ENCODE data around the gene HRCT1. TPM values are rescaled to one million over a fixed set of nuclear protein-coding genes. Genes with fewer than 3 reads are reported as not detected.

HRCT1 gene
- total and polyA plus RNA-seq, 2 experiments from 2014 or later: not detected

DNA sequence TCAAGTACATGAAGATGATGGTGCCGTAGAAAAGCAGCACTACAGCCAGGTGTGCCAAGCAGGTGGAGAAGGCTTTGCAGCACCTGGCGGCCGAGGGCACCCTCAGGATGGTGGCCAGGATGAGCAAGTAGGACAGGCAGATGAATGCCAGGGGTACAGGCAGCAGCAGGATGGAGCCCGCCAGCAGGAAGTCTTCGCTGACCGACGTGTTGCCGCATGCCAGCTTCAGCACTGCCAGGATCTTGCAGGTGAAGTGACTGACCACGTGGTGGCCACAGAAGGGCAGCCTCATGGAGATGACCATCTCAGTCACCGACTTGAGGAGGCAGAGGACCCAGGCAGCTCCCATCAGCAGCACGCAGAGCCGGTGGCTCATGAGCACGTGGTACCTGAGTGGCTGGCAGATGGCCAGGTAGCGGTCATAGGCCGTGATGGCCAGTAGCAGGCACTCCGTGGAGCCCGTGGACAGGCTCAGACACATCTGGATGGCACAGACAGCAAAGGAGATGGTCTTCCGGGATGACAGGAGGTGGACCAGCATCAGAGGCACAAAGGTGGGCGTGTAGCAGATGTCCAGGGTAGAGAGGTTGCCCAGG, 36.3 kb upstream of the HRCT1 start:
- DNase-seq (ENCODE audit: low spot score): no peak

More for the DNA sequence above, 36.3 kb upstream of the HRCT1 start:
- Mint-ChIP-seq H3K27ac (no peak overlapping the region), H3K4me3 (no peak overlapping the region), H3K9me3 (no peaks in the 10 kb centered on the region), H3K4me1 (peaks cover 16% of the 10 kb centered on the region), H3K36me3 (ENCODE audit: low read depth) (peaks cover 3% of the 10 kb centered on the region; the same call in 1 of the 3 replicates), H3K27me3 (ENCODE audit: insufficient read depth, low read depth, poor library complexity) (peaks cover 12% of the 10 kb centered on the region)
- Histone ChIP-seq H3K4me3 (no peak overlapping the region), H3K4me1 (ENCODE audit: insufficient read depth) (peaks cover 10% of the 10 kb centered on the region; the same call in 1 of the 2 replicates), H4K20me1 (replicated peaks; ENCODE audit: insufficient read depth) (no peaks in the 10 kb centered on the region), H3F3A (replicated peaks; ENCODE audit: low read depth) (no peaks in the 10 kb centered on the region), H2AFZ (no peak overlapping the region), H3K4me2 (no peak overlapping the region), H3K79me2 (replicated peaks; ENCODE audit: insufficient read depth) (no peaks in the 10 kb centered on the region), H3K36me3 (ENCODE audit: insufficient read depth) (no peaks in the 10 kb centered on the region), H3K9me2 (ENCODE audit: insufficient read depth) (peaks cover 5% of the 10 kb centered on the region; the same call in 1 of the 2 replicates), H3K27ac (ENCODE audit: low read depth) (no peak overlapping the region), H3K27me3 (ENCODE audit: insufficient read depth) (no peaks in the 10 kb centered on the region)
- no peak for ATAC-seq
- TF ChIP-seq EZH2phosphoT487 (IDR thresholded peaks at IDR 0.05; ENCODE audit: unreplicated experiment) (no peak), ZNF331 (CRISPR knock-in tag; IDR thresholded peaks at IDR 0.05; ENCODE audit: low read depth) (no peak), POLR2AphosphoS5 (IDR thresholded peaks at IDR 0.05; ENCODE audit: low read depth) (no peak), JUNB (IDR thresholded peaks at IDR 0.05; ENCODE audit: unreplicated experiment) (no peak), CREB1 (CRISPR knock-in tag; IDR thresholded peaks at IDR 0.05; ENCODE audit: low read depth) (no peak), STAT1 (IDR thresholded peaks at IDR 0.05; ENCODE audit: unreplicated experiment) (no peak)
- TF ChIP-seq, protein P1, sequence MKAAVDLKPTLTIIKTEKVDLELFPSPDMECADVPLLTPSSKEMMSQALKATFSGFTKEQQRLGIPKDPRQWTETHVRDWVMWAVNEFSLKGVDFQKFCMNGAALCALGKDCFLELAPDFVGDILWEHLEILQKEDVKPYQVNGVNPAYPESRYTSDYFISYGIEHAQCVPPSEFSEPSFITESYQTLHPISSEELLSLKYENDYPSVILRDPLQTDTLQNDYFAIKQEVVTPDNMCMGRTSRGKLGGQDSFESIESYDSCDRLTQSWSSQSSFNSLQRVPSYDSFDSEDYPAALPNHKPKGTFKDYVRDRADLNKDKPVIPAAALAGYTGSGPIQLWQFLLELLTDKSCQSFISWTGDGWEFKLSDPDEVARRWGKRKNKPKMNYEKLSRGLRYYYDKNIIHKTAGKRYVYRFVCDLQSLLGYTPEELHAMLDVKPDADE (IDR thresholded peaks at IDR 0.05): no peak
- TF ChIP-seq, protein P2, sequence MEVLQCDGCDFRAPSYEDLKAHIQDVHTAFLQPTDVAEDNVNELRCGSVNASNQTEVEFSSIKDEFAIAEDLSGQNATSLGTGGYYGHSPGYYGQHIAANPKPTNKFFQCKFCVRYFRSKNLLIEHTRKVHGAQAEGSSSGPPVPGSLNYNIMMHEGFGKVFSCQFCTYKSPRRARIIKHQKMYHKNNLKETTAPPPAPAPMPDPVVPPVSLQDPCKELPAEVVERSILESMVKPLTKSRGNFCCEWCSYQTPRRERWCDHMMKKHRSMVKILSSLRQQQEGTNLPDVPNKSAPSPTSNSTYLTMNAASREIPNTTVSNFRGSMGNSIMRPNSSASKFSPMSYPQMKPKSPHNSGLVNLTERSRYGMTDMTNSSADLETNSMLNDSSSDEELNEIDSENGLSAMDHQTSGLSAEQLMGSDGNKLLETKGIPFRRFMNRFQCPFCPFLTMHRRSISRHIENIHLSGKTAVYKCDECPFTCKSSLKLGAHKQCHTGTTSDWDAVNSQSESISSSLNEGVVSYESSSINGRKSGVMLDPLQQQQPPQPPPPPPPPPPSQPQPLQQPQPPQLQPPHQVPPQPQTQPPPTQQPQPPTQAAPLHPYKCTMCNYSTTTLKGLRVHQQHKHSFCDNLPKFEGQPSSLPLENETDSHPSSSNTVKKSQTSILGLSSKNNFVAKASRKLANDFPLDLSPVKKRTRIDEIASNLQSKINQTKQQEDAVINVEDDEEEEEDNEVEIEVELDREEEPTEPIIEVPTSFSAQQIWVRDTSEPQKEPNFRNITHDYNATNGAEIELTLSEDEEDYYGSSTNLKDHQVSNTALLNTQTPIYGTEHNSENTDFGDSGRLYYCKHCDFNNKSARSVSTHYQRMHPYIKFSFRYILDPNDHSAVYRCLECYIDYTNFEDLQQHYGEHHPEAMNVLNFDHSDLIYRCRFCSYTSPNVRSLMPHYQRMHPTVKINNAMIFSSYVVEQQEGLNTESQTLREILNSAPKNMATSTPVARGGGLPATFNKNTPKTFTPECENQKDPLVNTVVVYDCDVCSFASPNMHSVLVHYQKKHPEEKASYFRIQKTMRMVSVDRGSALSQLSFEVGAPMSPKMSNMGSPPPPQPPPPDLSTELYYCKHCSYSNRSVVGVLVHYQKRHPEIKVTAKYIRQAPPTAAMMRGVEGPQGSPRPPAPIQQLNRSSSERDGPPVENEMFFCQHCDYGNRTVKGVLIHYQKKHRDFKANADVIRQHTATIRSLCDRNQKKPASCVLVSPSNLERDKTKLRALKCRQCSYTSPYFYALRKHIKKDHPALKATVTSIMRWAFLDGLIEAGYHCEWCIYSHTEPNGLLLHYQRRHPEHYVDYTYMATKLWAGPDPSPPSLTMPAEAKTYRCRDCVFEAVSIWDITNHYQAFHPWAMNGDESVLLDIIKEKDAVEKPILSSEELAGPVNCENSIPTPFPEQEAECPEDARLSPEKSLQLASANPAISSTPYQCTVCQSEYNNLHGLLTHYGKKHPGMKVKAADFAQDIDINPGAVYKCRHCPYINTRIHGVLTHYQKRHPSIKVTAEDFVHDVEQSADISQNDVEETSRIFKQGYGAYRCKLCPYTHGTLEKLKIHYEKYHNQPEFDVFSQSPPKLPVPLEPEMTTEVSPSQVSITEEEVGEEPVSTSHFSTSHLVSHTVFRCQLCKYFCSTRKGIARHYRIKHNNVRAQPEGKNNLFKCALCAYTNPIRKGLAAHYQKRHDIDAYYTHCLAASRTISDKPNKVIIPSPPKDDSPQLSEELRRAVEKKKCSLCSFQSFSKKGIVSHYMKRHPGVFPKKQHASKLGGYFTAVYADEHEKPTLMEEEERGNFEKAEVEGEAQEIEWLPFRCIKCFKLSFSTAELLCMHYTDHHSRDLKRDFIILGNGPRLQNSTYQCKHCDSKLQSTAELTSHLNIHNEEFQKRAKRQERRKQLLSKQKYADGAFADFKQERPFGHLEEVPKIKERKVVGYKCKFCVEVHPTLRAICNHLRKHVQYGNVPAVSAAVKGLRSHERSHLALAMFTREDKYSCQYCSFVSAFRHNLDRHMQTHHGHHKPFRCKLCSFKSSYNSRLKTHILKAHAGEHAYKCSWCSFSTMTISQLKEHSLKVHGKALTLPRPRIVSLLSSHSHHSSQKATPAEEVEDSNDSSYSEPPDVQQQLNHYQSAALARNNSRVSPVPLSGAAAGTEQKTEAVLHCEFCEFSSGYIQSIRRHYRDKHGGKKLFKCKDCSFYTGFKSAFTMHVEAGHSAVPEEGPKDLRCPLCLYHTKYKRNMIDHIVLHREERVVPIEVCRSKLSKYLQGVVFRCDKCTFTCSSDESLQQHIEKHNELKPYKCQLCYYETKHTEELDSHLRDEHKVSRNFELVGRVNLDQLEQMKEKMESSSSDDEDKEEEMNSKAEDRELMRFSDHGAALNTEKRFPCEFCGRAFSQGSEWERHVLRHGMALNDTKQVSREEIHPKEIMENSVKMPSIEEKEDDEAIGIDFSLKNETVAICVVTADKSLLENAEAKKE (CRISPR knock-in tag; IDR thresholded peaks at IDR 0.05): no peak
- TF ChIP-seq, protein P3, sequence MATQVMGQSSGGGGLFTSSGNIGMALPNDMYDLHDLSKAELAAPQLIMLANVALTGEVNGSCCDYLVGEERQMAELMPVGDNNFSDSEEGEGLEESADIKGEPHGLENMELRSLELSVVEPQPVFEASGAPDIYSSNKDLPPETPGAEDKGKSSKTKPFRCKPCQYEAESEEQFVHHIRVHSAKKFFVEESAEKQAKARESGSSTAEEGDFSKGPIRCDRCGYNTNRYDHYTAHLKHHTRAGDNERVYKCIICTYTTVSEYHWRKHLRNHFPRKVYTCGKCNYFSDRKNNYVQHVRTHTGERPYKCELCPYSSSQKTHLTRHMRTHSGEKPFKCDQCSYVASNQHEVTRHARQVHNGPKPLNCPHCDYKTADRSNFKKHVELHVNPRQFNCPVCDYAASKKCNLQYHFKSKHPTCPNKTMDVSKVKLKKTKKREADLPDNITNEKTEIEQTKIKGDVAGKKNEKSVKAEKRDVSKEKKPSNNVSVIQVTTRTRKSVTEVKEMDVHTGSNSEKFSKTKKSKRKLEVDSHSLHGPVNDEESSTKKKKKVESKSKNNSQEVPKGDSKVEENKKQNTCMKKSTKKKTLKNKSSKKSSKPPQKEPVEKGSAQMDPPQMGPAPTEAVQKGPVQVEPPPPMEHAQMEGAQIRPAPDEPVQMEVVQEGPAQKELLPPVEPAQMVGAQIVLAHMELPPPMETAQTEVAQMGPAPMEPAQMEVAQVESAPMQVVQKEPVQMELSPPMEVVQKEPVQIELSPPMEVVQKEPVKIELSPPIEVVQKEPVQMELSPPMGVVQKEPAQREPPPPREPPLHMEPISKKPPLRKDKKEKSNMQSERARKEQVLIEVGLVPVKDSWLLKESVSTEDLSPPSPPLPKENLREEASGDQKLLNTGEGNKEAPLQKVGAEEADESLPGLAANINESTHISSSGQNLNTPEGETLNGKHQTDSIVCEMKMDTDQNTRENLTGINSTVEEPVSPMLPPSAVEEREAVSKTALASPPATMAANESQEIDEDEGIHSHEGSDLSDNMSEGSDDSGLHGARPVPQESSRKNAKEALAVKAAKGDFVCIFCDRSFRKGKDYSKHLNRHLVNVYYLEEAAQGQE (IDR thresholded peaks at IDR 0.05; ENCODE audit: unreplicated experiment): no peak
